ENCODE data around the gene BCAR1.

BCAR1 gene

GRCh38 chr16:75246504-75247205, 4.8 kb downstream of the BCAR1 start:
- TF ChIP-seq POLR2AphosphoS5 (IDR thresholded peaks at IDR 0.05; ENCODE audit: low read depth, low read length): no peak
- TF ChIP-seq TAF1 (IDR thresholded peaks at IDR 0.05; ENCODE audit: borderline replicate concordance, insufficient read depth, low read length): no peak
- no peak for TF ChIP-seq FOXP2 (optimal IDR thresholded peaks at IDR 0.05; ENCODE audit: borderline replicate concordance, extremely low read depth, extremely low read length, insufficient read depth)
- TF ChIP-seq REST (IDR thresholded peaks at IDR 0.05; ENCODE audit: insufficient read depth in 1 of 2, low read depth in 2 of 2, low read length in 2 of 2): no peak
- no peak for TF ChIP-seq SIN3A (IDR thresholded peaks at IDR 0.05; ENCODE audit: borderline replicate concordance, insufficient read depth, low read length)

GRCh38 chr16:75244844-75245758, 6.3 kb downstream of the BCAR1 start:
- TF ChIP-seq TAF1 (IDR thresholded peaks at IDR 0.05; ENCODE audit: borderline replicate concordance, insufficient read depth, low read length): no peak
- TF ChIP-seq REST (IDR thresholded peaks at IDR 0.05; ENCODE audit: insufficient read depth in 1 of 2, low read depth in 2 of 2, low read length in 2 of 2): no peak
- TF ChIP-seq SIN3A (IDR thresholded peaks at IDR 0.05; ENCODE audit: borderline replicate concordance, insufficient read depth, low read length): no peak
- no peak for TF ChIP-seq FOXP2 (optimal IDR thresholded peaks at IDR 0.05; ENCODE audit: borderline replicate concordance, extremely low read depth, extremely low read length, insufficient read depth)
- no peak for TF ChIP-seq POLR2AphosphoS5 (IDR thresholded peaks at IDR 0.05; ENCODE audit: low read depth, low read length)

GRCh38 chr16:75244225-75244809, 7.1 kb downstream of the BCAR1 start:
- TF ChIP-seq FOXP2 (optimal IDR thresholded peaks at IDR 0.05; ENCODE audit: borderline replicate concordance, extremely low read depth, extremely low read length, insufficient read depth) (no peak), TAF1 (IDR thresholded peaks at IDR 0.05; ENCODE audit: borderline replicate concordance, insufficient read depth, low read length) (no peak), POLR2AphosphoS5 (IDR thresholded peaks at IDR 0.05; ENCODE audit: low read depth, low read length) (no peak), SIN3A (IDR thresholded peaks at IDR 0.05; ENCODE audit: borderline replicate concordance, insufficient read depth, low read length) (no peak), REST (IDR thresholded peaks at IDR 0.05; ENCODE audit: insufficient read depth in 1 of 2, low read depth in 2 of 2, low read length in 2 of 2) (no peak)

DNA sequence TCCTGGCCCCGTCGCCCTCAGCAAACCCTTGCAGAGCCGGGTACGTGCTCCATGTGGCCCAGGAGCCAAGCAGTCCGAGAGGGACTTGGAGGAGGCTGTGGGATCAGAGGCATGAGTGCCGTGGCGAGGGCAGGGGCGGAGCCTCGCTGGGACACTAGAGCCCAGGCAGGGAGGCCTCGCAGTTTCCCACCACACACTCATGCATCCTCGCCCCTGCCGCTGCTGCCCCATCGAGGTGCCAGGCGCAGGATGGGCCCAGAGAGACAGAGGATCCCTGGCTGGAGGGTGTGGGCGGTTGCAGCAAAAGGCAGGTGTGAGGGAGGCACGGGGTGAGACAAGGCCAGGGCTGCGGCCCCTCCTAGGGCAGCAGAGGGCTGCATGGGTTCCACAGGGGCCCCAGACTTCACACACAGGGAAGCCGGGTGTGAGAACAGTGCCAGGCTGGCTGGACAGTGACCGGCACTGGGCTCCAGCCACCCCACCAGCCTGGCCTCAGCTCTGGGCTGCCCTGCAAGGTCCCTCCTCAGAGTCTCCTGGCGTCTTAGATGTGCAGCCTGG, 7.7 kb downstream of the BCAR1 start:
- TF ChIP-seq FOXP2 (optimal IDR thresholded peaks at IDR 0.05; ENCODE audit: borderline replicate concordance, extremely low read depth, extremely low read length, insufficient read depth) (no peak), REST (IDR thresholded peaks at IDR 0.05; ENCODE audit: insufficient read depth in 1 of 2, low read depth in 2 of 2, low read length in 2 of 2) (no peak), POLR2AphosphoS5 (IDR thresholded peaks at IDR 0.05; ENCODE audit: low read depth, low read length) (no peak), SIN3A (IDR thresholded peaks at IDR 0.05; ENCODE audit: borderline replicate concordance, insufficient read depth, low read length) (no peak), TAF1 (IDR thresholded peaks at IDR 0.05; ENCODE audit: borderline replicate concordance, insufficient read depth, low read length) (no peak)
